GM18508 (cell line): ENCODE measurements around the gene RAD51B.
"Not testable (repeated sequence)": the region's sequence is repeated elsewhere in the genome, so short reads cannot be mapped to it uniquely, and the experiment has no call there.

Experiments
- ATAC-seq: cut with Tn5 transposase; IDR thresholded peaks from one replicate; pipeline ENCODE4 v1.9.1; 2021; ENCODE audit warnings: moderate number of reproducible peaks; ENCODE audit not compliant: insufficient read depth, unreplicated experiment

RAD51B gene

DNA sequence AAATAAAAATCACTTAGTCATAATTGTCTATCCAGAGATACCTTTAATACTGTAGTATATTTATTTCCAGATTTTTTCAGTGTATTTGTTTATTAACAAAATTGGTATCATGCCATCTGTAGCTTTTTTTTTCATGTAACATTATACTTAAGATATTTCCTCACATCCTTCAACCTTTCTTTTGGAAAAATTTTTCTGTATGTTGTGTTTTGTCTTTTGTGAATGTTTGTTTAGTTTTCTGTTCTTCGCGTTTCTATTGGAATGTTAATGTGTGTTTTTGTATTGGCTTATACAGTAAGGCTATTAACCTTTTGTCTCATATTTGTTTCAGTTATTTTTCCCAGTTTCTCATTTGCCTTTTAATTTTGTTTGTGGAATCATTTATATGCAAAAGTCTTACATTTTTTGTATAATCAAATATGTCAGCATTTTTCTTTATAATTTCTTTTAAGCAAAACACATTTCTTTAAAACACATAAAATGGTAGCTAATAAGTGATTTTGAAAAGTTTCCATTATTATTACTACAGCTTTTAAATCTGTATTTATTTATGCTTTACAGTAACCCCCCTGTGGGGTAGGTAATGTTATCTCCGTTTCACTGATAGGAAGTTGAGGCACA is 433.7 kb downstream of the RAD51B start:
- no peak for ATAC-seq

DNA sequence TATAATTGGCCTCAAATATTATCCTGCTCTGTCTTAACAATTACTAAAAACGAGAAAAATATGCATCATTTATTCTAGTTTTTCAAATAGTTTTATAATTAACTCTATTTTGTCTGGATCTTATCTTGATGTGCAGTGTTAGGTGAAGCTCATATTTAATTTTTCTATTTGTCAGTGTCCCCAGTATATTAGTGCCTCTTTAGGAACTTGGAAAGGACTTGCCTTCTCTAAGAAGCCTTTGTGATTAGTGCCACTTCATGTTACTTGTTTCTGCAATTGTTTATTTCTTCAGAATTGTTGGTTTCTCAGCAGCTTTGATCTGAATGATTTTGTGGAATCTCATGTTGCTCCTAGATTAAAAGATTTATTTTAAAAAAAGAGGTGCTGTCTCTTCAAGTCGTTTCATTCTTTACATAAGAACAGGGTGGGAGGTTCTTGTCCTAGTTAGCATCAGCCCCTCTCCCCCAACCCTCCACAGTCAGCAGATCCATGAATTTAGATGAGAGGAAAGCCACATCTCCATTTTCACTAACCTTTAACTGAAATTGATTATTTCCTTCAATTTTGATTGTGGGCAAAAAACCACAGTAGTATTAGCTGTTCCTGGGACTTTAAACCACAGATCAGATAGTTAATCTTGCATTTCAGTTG is 434.4 kb downstream of the RAD51B start:
- no peak for ATAC-seq

DNA sequence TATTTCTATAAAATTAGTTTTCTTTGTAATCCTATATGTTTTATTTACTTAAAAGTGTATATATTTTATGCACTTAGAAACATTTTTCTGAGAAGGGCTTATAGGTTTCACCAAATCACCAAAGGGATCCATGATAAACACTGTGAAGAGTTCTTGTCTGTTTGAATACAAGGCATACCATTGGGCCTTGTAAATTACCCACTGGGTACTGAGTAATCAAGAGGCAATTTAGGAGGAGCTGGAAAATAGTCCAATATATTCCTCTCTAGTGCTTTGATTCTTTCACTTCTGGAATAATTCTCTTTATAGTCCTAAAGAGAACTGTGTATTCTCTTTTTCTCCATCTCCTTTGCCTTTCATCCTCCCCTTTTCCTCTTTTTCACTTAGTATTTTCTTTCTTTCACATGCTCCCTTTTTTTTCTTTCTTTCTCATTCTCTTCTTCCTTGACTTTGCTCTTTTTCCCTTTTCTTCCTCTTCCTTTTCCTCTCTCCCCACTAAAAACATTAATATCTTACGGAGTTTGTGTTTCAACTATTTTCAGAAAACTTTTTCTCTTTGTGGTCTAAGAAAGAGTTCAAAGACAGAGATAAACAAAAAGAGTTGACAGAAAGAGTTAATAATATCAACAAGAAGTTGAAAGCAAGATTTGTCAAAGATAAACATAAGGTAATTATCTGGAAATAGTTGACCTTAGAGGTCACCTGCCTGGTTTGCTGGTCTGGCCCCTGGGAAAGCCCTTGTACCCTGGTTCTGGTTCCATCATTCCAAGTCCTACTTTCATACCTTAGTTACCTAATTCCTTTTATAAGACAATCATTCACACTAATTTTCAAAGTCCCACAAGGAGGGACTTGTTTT is 435.3 kb downstream of the RAD51B start:
- no peak for ATAC-seq

DNA sequence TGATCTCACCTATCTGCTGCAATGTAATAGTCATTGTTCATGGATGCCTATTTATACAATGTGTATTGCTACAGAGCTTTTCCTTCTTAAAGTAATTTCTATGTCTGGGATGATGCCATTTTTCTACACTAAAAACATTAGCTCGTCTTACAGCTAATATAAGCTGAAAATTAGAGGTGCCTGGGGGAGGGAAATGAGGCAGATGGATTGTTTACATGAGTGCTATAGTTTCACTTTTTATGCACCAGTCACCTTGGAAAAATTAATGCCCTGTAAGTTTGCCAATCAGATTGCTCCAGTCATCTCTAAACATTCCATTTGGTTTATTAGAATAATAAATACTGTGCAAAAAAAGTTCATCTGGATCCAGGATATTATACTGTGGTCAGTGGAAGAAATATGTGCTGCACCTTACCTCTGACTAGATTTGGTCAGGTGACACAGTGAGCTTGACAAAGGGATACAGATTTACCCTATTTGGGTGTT is 436.2 kb downstream of the RAD51B start:
- ATAC-seq = no peak

DNA sequence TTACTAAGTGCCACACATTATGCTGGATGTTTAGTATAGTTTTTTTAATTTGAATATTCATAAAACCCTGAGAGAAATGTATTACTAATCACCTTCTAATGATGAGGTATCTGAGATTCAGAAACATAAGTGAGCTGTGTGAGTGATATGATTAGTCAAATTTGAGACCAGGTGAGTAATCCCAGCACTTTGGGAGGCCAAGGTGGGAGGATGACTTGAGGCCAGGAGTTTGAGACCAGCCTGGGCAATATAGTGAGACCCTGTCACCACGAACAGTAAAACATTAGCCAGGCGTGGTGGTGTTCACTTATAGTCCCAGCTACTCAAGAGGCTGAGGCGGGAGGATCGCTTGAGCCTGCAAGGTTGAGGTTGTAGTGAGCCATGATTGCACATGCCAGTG is 438.4 kb downstream of the RAD51B start:
- no peak for ATAC-seq

DNA sequence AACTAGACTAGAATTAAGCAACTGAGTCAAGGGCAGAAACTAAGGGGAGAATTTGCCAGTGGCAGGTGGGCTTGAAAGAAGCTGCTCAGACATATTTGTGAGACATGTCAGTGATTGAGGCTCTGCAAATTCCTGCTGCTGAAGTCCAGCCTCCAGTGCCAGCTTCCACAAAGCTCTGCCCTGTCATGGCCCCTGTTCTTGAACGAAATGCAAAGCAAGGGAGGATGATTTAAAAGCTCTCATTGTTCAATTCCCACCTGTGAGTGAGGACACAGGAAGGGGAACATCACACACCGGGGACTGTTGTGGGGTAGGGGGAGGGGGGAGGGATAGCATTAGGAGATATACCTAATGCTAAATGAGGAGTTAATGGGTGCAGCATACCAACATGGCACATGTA is 439.4 kb downstream of the RAD51B start:
- ATAC-seq = not testable (repeated sequence)

DNA sequence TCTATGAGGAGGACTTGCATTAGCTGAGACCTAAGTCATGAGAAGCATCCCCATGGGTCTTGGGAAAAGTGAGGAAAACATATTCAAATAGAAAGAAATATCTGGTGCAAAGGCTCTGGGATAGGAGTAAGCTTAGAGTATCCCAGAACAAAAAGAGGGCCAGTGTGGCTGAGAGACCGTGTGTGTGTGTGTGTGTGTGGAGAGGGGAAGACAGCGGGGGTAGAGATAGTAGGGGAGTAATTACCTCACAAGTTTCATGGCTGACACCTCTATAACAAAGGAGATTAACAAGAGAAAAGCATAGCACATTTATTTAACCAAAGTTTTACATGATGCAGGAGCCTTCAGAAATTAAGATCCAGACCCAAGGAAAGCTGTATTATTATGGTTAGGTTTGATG is 440.5 kb downstream of the RAD51B start:
- no peak for ATAC-seq

DNA sequence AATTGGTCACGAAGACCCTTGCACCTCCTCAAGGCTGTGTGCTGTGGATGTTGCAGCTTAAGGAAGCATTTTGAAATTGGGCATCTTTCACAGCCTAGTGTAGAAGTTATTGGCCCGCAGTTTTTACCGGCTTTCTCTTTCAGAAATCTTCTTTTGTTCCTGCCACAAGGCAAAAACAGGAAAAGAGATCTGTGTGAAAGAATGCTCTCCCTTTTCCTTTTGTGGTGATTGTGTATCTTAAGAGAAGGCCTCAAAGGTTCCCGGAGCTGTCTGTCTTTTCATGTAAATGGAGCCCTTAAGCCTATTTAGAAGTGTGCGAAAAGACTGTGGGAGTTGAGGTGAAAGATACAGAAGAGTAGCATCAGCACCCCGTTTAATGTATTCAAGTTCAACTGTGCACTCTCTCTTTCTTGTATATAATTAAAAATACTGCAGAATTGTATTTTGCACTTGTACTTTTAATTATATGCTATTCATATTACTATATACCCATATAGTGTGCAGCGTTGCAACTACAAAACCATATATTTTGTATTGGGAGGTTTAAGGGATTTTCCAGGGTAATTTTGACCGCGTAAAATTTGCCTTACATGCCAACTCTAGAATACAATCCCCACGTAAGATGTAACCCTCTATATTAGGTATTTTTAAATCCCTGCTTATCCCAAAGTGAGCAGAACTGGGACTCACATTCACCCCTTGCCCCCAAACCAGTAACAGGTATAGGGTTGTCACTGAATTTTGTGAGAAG is 441.7 kb downstream of the RAD51B start:
- no peak for ATAC-seq

DNA sequence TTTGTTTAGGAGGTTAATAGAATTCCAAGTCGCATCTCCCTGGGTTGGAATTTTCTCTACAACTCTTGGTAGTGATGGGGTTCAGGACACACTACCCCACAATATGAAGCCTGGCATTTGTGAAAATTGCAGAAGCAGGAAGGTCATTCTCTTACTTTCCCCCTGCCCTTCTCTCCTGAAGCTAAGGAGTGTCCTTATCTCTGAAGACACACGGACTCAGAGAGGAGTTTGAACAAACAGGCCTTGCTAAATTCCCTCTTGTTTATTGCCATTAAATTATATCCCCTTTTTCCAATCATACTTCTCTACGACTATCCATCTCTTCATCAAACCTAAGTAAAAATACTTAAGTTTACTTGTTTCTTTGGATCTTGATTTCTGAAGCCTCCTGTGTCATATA is 443.0 kb downstream of the RAD51B start:
- no peak for ATAC-seq

DNA sequence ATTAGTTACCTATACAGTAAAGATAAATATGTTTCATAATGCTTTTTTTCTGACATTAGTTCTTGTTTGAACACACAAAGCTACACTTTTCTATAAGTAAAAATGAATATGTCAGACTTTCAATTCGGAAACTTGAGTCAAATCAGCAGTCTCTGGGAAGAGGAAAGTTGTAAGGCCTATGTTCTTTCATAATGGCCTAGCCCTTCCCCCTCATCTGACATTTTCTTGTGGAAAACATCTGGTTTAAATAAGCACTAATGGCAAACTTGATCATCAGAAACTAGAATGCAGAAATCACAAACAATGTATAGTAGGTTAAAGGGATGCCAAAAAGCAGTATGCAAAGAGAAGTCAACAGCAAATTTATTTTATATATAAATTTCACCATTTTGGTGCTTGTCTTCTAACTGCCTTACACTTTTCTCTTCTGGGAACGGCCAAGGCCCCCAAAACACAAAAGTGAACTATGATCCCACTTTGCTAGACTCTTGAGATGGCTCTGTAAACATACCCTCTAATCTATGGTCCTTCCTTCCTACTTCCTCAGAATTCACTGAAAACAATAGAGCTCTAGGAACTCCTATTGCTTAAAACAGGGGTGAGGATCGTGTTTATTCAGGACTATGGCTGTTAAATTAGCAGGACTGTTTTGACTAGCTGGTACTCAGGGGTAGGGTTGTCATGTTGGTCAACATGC is 444.1 kb downstream of the RAD51B start:
- no peak for ATAC-seq

DNA sequence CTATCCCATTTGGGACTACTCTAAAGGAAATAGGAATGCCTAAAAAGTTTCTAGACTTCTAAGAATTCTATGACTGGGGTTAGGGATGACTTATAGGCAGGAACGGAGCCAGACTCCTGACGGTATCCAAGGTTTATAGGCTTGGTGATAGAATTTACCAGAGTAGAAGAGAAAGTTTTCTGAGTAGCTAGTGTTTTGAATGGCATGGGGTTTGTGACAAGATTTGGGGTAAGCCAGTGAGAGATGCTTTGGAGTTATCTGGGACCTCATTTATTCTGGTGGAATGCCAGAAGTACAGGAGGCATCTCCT is 444.6 kb downstream of the RAD51B start:
- no peak for ATAC-seq

DNA sequence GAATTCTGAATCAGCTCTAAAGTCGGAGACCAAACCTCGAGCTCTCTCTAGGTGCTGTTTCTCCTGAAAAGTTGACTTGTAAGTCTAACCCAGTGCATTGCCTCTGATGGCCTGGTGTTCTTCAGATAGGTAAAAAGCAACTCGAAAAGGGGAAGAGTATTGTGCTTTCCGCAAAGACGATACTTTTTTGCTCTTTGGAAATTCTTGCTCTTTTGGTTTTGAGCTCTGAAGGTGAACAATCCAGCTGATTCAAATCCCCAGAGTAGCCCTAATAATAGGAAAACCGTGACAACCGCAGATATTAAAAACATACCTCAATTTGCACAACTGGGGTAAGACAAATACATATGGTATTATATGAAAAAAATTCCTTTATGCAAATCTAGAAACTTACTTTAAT is 447.4 kb downstream of the RAD51B start:
- no peak for ATAC-seq

DNA sequence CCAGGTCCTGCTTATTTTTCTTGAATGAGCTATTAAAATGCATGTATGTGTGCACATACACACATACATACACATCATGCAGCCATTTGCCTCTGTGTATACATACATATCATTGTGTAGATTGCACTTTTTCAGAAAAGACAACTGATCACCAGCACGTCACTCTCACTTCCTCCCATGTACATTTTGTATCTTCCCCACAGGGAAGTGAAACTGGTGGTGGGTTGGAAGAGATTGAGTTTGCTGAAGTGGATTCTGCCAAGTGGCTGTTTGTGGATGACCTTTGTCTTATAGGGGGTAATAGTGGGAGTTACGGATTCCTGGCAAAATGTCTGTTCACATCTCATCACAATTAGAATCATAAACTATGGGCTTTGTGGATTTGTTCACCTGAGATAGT is 448.6 kb downstream of the RAD51B start:
- ATAC-seq = peak; percentile 47

DNA sequence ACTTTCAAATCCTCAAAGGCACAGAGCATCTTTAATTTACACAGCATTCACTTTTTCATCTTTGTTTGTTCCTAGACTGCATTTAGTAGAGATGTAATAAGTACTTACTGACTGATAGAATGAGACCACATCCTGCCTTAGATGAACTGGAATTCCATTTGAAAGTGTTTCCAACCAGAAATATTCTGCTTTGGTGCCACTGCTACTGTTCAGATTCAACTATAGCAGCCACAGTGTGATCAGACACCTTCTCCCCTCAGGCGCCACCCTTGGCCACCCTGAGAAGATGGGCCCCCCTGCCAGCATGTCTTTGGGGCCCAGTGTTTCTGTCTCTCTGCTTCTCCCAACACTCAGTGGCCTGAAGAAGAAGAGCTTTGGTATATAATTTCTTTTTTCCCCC is 449.1 kb downstream of the RAD51B start:
- no peak for ATAC-seq

DNA sequence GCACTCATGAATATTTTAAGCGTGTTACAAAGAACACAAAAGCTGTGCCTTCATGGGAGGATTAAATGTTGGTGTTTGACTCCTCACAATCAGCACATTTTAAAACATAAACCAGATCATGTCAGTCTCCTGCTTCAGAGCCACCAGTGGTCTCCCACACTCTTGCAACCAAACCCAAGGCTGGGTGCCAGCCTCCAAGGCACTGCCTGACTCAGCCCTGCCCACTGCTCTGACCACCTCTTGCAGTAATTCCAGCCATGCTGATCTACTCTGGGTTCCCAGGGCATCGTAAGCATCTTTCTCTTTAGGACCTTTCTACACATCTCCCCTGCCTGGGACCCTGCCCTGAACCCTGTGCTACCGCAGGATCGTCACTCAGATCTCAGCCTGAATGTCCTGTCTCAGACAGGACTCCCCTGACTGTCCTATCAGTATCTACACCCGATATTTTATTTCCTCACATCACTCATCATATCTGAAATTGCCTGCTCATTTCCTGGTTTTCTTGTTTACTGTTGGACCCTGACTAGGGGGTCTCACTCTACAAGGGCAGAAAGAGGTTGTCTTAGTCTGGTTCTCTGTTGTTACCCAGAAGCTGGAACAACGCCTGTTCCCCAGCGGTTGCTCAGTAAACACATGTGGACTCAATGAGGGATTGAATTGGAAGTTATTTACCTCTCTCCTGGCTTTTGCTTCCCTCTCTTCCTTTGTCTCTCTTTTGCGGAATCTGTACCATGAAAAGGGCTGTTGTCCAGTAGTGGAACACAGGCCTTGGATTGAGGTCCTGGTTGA is 449.8 kb downstream of the RAD51B start:
- no peak for ATAC-seq

DNA sequence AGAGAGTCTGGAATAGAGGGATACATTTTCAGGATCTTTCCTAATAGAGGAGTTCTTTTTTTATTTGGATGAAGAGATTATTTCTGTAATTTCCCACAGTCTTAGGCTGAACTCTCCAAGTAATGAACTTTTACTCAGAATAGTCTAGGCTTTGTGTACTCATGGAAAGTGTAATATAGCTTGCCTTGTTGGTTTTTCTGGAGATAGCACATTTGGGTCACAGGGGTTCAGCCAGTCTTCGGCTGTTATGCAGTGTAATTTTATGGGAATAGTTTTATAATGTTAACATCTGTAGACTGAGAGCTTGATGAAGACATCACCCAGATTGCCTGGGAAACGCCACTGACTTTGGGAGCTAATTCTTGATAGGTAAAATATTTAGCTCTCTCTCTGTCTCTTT is 450.8 kb downstream of the RAD51B start:
- no peak for ATAC-seq

DNA sequence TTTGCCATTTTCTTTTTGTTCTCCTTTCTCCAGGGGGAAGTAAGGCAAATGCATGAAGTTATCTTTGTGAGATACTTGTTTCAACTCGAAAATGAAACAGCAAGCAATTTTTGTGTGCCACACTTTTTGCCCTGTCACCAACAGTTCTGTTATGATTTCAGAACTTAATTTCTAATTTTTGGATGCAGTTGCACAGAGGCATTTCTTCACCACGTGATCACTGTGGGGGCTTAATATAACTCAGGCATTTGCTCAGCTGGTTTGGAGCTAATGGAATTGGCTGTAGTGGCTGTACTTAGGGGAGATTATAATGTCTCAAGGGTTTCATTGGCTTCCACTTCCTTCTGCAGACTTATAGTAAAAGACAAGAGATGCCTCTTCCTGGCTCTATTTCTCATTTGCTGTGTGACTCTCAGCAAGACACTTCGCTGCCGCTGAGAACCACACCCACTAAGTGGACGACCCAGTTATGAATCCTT is 452.4 kb downstream of the RAD51B start:
- no peak for ATAC-seq

DNA sequence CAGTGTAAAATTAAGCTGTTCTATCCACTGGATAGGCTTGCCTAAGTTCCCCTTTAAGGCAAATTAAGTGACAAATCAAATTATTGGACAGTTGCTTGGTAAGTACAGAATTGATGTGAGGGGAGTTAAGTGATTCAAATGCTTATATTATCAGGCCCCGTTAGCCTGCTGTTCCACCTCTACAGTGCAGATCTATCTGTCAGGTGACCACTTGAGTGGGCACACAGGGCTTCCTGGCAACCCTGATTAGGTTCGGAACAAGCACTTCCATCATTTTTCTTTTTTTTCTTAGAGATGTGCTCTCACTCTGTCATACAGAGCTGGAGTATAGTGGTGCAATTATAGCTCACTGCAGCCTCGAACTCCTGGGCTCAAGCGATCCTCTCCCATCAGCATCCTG is 453.8 kb downstream of the RAD51B start:
- ATAC-seq = no peak

DNA sequence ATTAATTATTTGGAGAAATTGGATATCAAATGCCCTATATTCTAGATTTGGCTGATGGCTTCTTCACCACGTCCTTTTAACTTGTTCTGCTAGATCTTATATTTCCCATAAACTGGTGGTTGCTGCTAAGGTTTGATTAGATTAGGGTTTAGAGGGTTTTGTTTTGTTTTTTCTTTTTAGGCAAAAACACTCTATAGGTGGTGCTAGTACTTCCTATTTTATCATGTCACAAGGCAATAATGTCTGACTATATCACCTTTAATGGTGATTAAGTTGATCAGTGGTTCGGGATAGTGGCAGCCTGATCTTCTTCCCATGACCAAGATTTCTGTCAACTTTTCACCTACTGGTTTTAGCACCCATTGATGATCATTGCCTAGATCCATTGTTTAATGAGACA is 455.1 kb downstream of the RAD51B start:
- no peak for ATAC-seq
